RWPE2 (cell line): Measurements from ENCODE around the gene BMP7.
A peak's percentile ranks its signal among the peaks of the same experiment; 100 is the strongest.

Experiments used
- ATAC-seq: fragments of 200-7000 bp; cut with Tn5 transposase; 3 replicates; pipeline ENCODE4 v1.9.1; 2021; ENCODE audit warnings: low read depth
- DNase-seq: peaks from one replicate; pipeline ENCODE4 v3.0.0-alpha.2; 2020; ENCODE audit warnings: low spot score
- H3K27ac ChIP-seq: fragments of 450-650 bp; 2 replicates; pipeline ENCODE4 v1.5.1; 2017; ENCODE audit warnings: mild to moderate bottlenecking; ENCODE audit not compliant: poor library complexity, severe bottlenecking
- H3K27me3 ChIP-seq: fragments of 250-450 bp; sonication (Bioruptor Pico); 2 replicates; pipeline ENCODE4 v1.5.1; 2021; ENCODE audit warnings: mild to moderate bottlenecking, moderate library complexity; ENCODE audit not compliant: insufficient read depth, poor library complexity, severe bottlenecking
- H3K36me3 ChIP-seq: fragments of 250-450 bp; sonication (Bioruptor Pico); 2 replicates; pipeline ENCODE4 v1.5.1; 2020; ENCODE audit warnings: low read depth, mild to moderate bottlenecking, moderate library complexity
- H3K4me1 ChIP-seq: fragments of 250-450 bp; sonication (Bioruptor Pico); 2 replicates; pipeline ENCODE4 v1.5.1; 2021; ENCODE audit warnings: mild to moderate bottlenecking, moderate library complexity; ENCODE audit not compliant: insufficient read depth, poor library complexity, severe bottlenecking
- H3K4me3 ChIP-seq: fragments of 250-450 bp; sonication (Bioruptor Pico); 2 replicates; pipeline ENCODE4 v1.5.1; 2021; ENCODE audit warnings: mild to moderate bottlenecking, moderate library complexity; ENCODE audit not compliant: severe bottlenecking
- H3K9me3 ChIP-seq: fragments of 250-450 bp; sonication (Bioruptor Pico); 2 replicates; pipeline ENCODE4 v1.5.1; 2021; ENCODE audit warnings: mild to moderate bottlenecking, moderate library complexity; ENCODE audit not compliant: severe bottlenecking
- TF ChIP-seq, protein P1 (sequence below): fragments of 450-650 bp; IDR thresholded peaks from one replicate; pipeline ENCODE4 v1.5.1; 2017; ENCODE audit warnings: mild to moderate bottlenecking, moderate library complexity; ENCODE audit not compliant: poor library complexity, severe bottlenecking

The BMP7 gene

DNA sequence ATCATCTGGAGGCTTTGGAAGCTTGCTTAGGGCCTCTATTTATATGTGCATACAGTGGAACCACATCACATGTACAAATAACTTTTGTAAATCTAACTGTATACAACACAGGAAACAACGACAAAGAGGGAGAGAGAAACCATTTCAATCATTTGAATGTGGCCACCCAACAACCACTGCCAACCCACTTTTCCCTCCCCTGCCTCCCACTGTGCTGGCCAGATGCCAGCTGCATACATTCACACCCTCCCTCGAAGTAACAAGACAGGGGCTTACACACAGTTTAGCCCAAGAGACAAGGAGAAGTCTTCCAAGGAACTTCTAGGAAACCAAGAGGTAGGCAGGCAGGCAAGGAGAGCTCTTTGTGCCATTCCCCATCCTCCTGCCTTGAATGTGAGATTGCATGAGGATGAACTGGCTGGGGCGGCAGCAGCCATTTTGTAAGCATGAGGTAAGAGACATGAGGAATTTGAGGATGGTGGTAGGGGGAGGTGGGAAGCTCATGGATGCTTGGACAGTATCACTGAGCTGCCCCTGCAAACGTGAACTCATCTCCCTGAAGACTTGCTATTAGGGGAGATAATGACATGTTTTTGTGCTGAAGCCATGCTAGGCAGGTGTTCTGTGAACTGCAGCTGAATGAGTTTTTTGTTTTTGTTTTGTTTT lies 18.2 kb downstream of the BMP7 start:
- no peak overlapping the region for H3K27ac ChIP-seq
- H3K27me3 ChIP-seq: peaks cover 7% of the 10 kb centered on the region
- TF ChIP-seq, protein P1, sequence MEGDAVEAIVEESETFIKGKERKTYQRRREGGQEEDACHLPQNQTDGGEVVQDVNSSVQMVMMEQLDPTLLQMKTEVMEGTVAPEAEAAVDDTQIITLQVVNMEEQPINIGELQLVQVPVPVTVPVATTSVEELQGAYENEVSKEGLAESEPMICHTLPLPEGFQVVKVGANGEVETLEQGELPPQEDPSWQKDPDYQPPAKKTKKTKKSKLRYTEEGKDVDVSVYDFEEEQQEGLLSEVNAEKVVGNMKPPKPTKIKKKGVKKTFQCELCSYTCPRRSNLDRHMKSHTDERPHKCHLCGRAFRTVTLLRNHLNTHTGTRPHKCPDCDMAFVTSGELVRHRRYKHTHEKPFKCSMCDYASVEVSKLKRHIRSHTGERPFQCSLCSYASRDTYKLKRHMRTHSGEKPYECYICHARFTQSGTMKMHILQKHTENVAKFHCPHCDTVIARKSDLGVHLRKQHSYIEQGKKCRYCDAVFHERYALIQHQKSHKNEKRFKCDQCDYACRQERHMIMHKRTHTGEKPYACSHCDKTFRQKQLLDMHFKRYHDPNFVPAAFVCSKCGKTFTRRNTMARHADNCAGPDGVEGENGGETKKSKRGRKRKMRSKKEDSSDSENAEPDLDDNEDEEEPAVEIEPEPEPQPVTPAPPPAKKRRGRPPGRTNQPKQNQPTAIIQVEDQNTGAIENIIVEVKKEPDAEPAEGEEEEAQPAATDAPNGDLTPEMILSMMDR: no peak
- DNase-seq (no peak), ATAC-seq (no peak)
- H3K4me3 ChIP-seq: no peak overlapping the region
- peaks cover 5% of the 10 kb centered on the region for H3K4me1 ChIP-seq
- H3K9me3 ChIP-seq: no peaks in the 10 kb centered on the region
- H3K36me3 ChIP-seq: no peaks in the 10 kb centered on the region

DNA sequence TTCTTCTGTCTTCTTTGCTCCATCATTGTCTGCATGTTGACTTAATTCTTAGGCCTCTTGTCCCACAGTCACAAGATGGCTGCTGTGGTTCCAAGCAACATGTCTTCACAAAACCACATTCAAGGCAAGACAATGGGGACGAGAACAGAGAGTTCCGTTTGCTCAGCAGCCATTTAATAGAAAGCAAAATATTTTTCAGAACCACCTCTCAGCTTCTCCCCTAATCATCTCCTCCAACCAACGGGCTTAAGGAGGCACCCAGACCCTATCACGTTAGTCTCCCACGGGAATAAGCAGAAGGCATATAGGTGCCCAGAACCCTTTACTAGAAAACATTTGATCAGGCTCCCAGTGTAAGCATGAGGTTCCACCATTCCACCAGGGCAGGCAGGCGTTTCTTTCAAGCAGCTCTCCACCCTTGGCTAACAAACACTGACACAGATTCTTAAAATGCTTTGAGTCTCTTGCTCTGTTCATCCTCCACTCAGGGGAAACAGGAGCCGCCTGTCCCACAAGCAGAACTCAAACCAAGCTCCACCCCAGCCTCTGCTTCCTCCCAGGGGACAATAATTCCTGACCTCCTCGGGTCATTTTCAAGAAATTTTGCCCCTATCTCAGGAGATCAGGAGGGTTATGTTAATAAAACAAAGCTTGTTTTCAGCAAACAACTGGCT lies 19.0 kb downstream of the BMP7 start:
- Histone ChIP-seq H3K27me3 (peaks cover 7% of the 10 kb centered on the region), H3K9me3 (no peaks in the 10 kb centered on the region), H3K4me3 (no peak overlapping the region), H3K4me1 (peaks cover 5% of the 10 kb centered on the region), H3K36me3 (no peaks in the 10 kb centered on the region), H3K27ac (no peak overlapping the region)
- ATAC-seq (no peak), DNase-seq (no peak)
- TF ChIP-seq, protein P1: no peak

DNA sequence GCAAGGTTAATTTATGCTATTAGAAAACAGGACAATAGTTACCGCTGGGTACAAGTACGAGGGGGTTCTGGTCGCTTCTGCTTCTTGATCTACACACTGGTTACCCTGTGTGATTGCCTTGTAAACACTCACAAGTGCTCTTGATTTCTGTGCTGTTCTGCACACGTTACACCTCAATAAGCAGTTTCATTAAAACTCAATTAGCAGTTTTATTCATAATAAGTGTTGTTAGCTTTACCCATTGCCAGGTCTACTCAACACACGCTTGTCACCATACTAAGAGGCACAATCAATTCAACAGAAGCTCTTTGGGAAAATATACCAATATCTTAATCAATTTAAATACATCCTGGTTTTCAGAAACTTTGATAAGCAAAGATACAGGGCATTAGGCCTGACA lies 20.4 kb downstream of the BMP7 start:
- H3K4me1 ChIP-seq: no peaks in the 10 kb centered on the region
- TF ChIP-seq, protein P1: no peak

DNA sequence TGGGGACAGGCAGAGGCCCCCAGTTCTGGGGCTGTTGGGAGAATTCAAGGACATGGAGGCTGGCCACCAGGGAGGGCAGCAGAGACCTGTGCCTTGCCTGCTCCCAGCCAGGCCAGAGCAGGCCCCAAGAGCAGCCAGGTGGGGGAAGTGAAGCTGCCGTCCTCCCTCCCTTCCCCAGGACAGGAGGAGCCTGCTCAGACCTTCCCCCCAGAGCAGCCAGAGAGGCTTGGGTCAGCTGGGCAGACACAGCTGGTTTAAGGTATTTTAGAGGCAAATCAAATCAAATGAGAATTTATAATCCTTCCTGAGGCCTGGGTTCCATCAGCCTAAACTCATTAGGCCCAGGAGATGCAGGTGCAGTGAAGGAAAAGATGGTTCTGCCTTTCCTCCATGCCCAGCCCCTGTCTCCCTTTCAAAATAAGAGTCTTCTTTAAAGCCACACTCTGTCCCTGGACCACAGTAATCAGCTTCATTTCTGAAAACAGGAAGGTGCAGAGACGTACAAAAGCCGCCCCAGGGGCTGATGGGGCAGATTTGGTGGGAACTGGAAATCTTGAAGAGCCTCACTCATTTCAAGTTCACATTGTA lies 21.7 kb downstream of the BMP7 start:
- Histone ChIP-seq H3K4me3 (no peak overlapping the region), H3K4me1 (no peaks in the 10 kb centered on the region), H3K27ac (no peak overlapping the region), H3K9me3 (no peaks in the 10 kb centered on the region), H3K27me3 (no peaks in the 10 kb centered on the region), H3K36me3 (no peaks in the 10 kb centered on the region)
- no peak for DNase-seq
- TF ChIP-seq, protein P1: peak; percentile 22
- peak; percentile 21; the same call in 1 of the 3 replicates for ATAC-seq

More for the DNA sequence above, 20.4 kb downstream of the BMP7 start:
- Histone ChIP-seq H3K36me3 (no peaks in the 10 kb centered on the region), H3K27ac (no peak overlapping the region), H3K4me3 (no peak overlapping the region), H3K9me3 (no peaks in the 10 kb centered on the region), H3K27me3 (no peaks in the 10 kb centered on the region)
- ATAC-seq (no peak), DNase-seq (no peak)
